NCI-H446 (cell line): Measurements from ENCODE around the gene TMEM132D.
"Not testable (repeated sequence)": the region's sequence is repeated elsewhere in the genome, so short reads cannot be mapped to it uniquely, and the experiment has no call there.

Experiments
- DNase-seq, 2 experiments: peaks; one replicate each; lab custom pipeline; 2025; lab: John Stamatoyannopoulos, UW

Gene TMEM132D

GRCh38 chr12:129064209-129064855 is 839.5 kb downstream of the TMEM132D start:
- no peak for DNase-seq

GRCh38 chr12:129063600-129063999 is 840.2 kb downstream of the TMEM132D start:
- no peak for DNase-seq

GRCh38 chr12:129053232-129053631 is 850.6 kb downstream of the TMEM132D start:
- DNase-seq, result no peak

GRCh38 chr12:129052373-129052772 is 851.5 kb downstream of the TMEM132D start:
- DNase-seq, result no peak

GRCh38 chr12:129049917-129050316 is 853.9 kb downstream of the TMEM132D start:
- no peak for DNase-seq

GRCh38 chr12:129043334-129043733 is 860.5 kb downstream of the TMEM132D start:
- DNase-seq, result not testable (repeated sequence)

- DNase-seq, result no peak
Observed at GRCh38 chr12:129036135-129036534, 867.7 kb downstream of the TMEM132D start.

- no peak for DNase-seq
Observed at GRCh38 chr12:129034558-129035289, 869.1 kb downstream of the TMEM132D start.

- no peak for DNase-seq
Observed at GRCh38 chr12:129028844-129029243, 875.0 kb downstream of the TMEM132D start.

GRCh38 chr12:129025055-129025454 is 878.8 kb downstream of the TMEM132D start:
- no peak for DNase-seq
